HG03521 (cell line): ENCODE data around the gene PIK3AP1.
"Not testable (repeated sequence)": the region's sequence is repeated elsewhere in the genome, so short reads cannot be mapped to it uniquely, and the experiment has no call there.

Source experiments
- ATAC-seq: cut with Tn5 transposase; IDR thresholded peaks from one replicate; pipeline ENCODE4 v1.9.1; 2021; ENCODE audit warnings: mild to moderate bottlenecking, moderate library complexity; ENCODE audit not compliant: unreplicated experiment

PIK3AP1 gene

DNA sequence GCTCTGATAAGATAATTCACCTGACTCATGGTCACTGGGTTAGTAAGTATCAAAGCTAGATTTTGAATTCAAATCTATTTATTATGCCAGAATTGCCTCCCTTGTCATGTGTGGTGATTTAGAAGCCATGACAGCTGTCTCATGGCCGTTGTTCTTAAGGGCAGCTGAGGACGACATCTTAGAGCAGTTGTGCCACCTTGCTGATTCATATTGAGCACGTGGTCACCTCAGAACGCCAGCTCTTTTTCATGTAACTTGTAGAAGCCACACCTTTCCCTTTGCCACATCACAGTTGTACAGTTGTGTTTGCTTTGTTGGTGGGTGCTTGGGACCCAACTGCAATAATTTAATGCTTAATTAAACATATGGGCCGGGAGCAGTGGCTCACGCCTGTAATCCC, 4.3 kb upstream of the PIK3AP1 start:
- ATAC-seq: no peak

- ATAC-seq: no peak
Observed at GRCh38 chr10:96721207-96721572, 876 bp upstream of the PIK3AP1 start.

DNA sequence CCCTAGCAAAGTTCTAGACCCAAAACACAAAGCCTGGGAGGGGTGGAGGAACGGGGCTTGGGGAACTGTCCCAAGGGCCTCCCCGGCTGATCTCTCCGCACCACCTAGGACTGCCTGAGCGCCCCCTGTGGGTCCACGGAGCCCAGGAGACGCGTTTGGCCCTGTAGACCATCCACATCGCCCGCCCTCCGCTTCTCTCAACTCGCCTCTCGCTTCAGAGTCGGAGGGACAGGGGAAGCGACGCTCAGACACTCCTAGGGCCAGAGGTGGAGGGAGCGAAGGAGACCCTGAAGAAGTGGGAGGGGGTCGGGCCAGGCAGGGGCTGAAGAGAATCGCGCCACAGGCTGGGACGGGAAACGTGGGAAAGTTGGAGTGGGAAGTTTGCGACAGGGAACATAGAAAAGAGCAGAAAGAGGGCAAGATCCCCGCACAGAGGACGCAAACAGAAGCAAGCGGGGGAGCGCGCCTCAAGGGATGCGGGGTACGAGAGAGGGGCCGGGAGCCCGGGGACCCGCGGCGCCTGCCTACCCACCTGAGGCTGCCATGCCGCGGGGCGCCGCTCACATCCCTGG, 378 bp downstream of the PIK3AP1 start:
- ATAC-seq: peak; percentile 45

- no peak for ATAC-seq
Observed at GRCh38 chr10:96719200-96719599, 1.1 kb downstream of the PIK3AP1 start.

- ATAC-seq: no peak
Observed at GRCh38 chr10:96718304-96718990, 1.9 kb downstream of the PIK3AP1 start.

GRCh38 chr10:96716390-96716789, 3.9 kb downstream of the PIK3AP1 start:
- ATAC-seq: no peak

DNA sequence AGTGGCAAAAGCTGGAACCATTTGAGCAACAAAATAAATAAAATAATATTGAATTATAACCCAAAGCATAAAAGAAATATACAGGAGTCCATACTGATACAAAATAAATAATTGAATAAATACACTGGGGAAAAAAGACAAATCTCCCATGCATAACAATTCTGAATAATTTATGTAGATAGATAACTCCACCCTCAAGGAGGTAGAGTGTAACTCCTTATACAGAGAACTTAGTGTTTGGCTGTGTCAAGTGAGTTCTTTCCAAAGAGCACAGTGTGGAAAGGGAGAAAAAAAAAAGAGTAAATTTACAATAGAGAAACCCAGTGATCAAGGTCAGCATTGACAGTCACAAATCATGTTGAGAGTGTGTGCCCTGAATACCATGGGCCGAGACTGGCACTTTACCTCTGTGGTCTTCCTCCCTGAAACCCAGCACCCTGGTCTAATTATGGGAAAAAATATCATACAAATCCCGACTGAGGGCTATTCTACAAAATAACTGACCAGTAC, 5.5 kb downstream of the PIK3AP1 start:
- ATAC-seq: no peak

GRCh38 chr10:96714031-96714590, 6.2 kb downstream of the PIK3AP1 start:
- ATAC-seq: no peak

DNA sequence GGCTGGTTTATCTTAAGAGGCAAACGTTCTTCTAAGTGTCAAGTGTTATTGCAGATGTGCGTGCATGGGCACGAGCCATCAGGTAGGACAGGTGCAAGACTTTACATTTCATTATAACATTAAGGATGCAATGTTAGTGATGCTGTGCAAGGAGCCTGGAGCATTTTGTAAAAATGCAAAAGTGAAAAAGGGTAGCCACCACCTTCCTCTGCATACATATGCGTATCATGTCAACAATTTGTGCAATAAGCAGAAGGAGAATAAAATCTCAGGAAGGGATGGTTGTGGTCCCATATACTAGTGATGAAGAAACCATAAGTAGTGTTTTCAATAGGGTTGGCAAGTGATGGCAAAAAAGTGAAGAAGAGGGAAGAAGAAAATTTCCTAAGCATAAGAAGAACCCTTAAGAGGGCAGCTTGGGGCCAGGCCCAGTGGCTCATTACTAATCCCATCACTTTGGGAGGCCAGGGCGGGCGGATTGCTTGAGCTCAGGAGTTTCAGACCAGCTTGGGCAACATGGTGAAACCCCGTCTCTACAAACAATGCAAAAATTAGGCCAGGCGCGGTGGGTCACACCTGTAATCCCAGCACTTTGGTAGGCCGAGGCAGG, 7.5 kb downstream of the PIK3AP1 start:
- ATAC-seq: no peak

DNA sequence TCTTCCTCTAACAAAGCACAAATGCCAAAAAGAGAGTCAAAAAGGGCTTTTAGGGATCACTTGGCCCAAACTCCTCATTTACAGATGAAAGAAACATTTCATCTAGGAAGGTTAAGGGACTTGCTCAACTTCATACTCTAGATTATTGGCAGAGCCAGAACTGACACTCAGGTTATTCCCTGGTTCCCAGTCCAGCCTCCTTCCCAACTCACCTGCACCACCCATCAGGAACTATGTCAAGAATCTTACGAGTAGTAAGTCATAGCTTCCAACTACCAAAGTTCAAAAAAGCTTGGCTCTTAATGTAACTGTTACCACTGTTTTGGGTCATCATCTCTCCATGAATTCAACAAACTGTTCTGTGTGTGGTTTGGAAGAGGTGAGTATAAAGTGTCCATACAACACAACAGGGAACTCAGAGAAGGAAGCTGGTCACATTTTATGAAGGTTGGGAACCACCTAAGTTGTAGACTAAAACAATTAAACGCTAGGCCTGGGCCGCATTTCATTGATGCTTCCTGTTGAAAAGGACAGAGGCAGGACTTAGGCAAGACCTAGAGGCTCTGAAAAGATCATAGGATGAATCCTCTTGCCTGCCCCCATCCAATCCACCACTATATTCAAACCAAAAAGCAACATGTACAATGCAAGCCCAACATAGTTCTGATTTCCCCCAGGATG, 9.1 kb downstream of the PIK3AP1 start:
- ATAC-seq: no peak

- no peak for ATAC-seq
Observed at GRCh38 chr10:96709525-96709924, 10.8 kb downstream of the PIK3AP1 start.

DNA sequence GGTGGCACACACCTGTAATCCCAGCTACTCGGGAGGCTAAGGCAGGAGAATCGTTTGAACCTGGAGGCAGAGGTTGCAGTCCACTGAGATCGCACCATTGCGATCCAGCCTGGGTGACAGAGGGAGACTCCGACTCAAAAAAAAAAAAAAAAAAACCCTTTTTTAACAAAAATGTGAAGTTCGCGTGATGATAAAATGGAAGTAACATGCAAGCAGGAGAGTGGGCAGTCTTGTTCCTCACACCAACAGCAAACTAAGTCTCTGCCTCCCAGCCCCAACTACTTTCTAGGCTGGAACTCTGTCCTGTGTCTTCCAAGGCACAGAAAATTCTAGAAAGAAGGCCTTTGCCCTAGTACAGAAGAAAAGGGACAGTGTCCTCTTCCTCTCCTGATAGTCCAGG, 11.3 kb downstream of the PIK3AP1 start:
- no peak for ATAC-seq

DNA sequence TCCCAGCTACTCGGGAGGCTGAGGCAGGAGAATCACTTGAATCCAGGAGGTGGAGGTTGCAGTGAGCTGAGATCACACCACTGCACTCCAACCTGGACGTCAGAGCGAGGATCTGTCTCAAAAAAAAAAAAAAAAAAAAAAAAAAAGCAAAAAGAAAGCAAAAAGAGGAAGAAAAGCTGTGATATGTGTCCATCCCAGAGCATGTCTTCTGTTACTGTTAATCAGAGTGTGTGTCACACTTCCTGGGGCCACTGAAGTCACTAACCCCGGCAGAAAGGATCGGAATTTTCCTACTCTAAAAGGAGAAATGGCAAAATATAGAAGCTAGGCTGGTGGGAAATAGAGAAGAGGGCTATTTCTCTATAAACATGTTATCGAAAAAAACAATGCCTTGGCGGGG, 11.9 kb downstream of the PIK3AP1 start:
- ATAC-seq: no peak

DNA sequence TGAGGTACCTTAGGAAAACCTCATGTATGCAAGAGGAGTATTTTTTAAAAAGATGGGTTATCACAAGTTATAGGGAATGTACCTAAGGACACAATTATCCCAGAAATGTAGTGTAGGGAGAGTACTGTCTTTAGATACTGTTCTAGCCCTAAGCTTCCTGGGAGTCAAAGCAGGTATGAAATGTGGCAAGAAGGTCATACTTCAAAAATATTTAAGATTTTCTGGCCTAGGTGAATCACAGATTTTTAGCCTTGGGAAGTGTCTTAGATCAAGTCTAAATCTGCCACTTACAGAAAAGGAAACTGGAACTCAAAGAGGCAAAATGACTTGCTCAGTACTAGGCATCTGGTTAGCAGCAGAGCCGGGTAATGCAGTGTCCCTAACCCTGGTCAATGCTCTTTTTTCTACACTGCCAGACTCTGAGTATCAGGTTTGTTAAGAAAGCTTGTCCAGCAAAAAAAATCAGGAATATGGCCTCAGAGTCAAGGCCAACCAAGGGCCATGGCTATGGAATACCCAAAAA, 13.9 kb downstream of the PIK3AP1 start:
- ATAC-seq: no peak

DNA sequence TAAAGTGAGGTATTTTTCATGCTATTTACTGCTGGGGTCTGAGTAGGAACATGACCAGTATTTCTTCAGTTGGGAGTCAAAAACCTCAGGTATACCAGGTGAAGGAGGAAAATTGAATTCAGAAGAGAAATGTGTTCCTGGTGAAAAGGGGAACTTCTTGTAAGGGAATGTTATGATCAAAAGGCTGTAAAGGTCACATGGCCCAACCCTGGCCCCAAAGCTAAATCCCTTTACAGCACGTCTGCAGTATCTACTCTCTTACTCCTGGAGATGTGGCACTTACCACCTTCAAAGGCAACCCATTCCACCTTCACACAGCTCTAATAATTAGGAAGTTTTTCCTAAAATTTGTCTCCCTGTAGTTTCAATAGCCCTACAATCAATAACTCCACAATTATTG, 15.2 kb downstream of the PIK3AP1 start:
- no peak for ATAC-seq

- ATAC-seq: no peak
Observed at GRCh38 chr10:96704563-96704962, 15.8 kb downstream of the PIK3AP1 start.

DNA sequence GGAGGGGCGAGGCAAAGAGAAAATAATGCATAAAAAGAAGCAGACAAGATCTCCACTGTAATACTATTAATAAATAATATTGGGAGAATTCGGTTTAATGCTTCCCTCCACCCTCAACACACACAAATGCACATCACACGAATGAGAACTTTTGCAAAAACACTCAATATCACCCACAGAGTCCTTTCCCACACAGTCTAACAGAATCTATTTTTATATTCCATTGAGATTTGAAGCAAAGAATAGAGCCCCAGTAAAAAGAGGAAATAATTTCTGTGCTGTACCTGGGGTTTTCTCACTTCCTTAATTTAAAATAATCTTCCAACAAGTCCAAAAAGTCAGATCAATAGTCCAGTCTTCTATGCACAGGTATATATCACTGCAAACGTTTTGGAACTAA, 17.0 kb downstream of the PIK3AP1 start:
- ATAC-seq: no peak

- no peak for ATAC-seq
Observed at GRCh38 chr10:96701265-96701664, 19.0 kb downstream of the PIK3AP1 start.

GRCh38 chr10:96700374-96701099, 19.8 kb downstream of the PIK3AP1 start:
- peak; percentile 76 for ATAC-seq

DNA sequence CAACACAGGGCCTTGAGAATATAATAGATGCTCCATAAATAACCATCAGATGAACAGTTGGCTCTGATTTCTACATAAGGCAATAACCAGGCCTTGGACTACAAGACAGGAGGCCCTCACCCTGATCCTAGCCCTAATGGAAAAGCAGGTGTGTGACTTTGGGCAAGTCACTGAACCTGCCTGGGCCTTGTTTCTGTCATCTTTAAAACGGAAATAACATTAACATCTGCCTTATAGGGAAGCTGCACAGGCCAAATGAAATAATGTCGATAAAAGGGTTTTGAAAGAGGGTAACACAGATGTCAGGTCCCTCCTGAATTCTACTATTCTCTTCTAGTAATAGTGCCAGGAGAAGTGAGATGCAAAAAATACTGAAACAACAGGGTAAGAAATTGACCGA, 20.7 kb downstream of the PIK3AP1 start:
- ATAC-seq: no peak

GRCh38 chr10:96698305-96698704, 22.0 kb downstream of the PIK3AP1 start:
- not testable (repeated sequence) for ATAC-seq
